Esophagus muscularis mucosa (tissue), 4 donors: Measurements from ENCODE around the gene TIMP4.

Experiments used
- CTCF ChIP-seq, 3 experiments: fragments of 200-600 bp in 2 of 3; fragments of 450-650 bp in 1 of 3; sonication (generic) in 2 of 3; IDR thresholded peaks; one replicate each; pipeline ENCODE4 v1.5.1; 2017 to 2019; ENCODE audit warnings: antibody characterized with exemption in 3 of 3, mild to moderate bottlenecking in 2 of 3, moderate library complexity in 1 of 3
- EP300 ChIP-seq: sonication (generic); formaldehyde crosslinking; IDR thresholded peaks from one replicate; pipeline ENCODE4 v1.6.1; 2017; ENCODE audit warnings: antibody characterized with exemption
- POLR2A ChIP-seq: fragments of 450-650 bp; IDR thresholded peaks from one replicate; pipeline ENCODE4 v1.6.1; 2017; ENCODE audit warnings: antibody characterized with exemption, moderate library complexity, mild to moderate bottlenecking, low read depth
- POLR2AphosphoS5 ChIP-seq, 2 donors: sonication (generic); formaldehyde crosslinking; IDR thresholded peaks; one replicate each; pipeline ENCODE4 v1.6.1; 2017; ENCODE audit warnings: antibody characterized with exemption in 2 of 2

- TF ChIP-seq POLR2A: no peak
- no peak for TF ChIP-seq CTCF (IDR thresholded peaks at IDR 0.05)
- TF ChIP-seq POLR2AphosphoS5 (IDR thresholded peaks at IDR 0.05): no peak
- no peak for TF ChIP-seq EP300
Measured at GRCh38 chr3:12136371-12136770, 22.3 kb downstream of the TIMP4 start.
